Immature natural killer cell (primary cell): Measurements from ENCODE around the gene IRF3. TPM values are rescaled to one million over a fixed set of nuclear protein-coding genes. Genes with fewer than 3 reads are reported as not detected.

ENCODE experiments used
- DNase-seq, 3 donors: peaks; one replicate each; pipeline ENCODE4 v3.0.0; 2022; ENCODE audit warnings: mixed read lengths in 1 of 3
- H3K27ac Mint-ChIP-seq, 6 donors: one replicate each; pipeline ENCODE4 v1.8.0; 2020; ENCODE audit warnings: mixed read lengths in 6 of 6, mild to moderate bottlenecking in 5 of 6, inconsistent platforms in 4 of 6, moderate library complexity in 3 of 6
- H3K27me3 Mint-ChIP-seq, 3 donors: one replicate each; pipeline ENCODE4 v1.8.0; 2020 to 2021; ENCODE audit warnings: low read depth in 3 of 3, mild to moderate bottlenecking in 3 of 3, mixed read lengths in 3 of 3, moderate library complexity in 3 of 3, inconsistent platforms in 1 of 3
- H3K36me3 Mint-ChIP-seq, 3 donors: one replicate each; pipeline ENCODE4 v1.8.0; 2020; ENCODE audit warnings: mixed read lengths in 3 of 3, inconsistent platforms in 2 of 3, mild to moderate bottlenecking in 2 of 3
- H3K4me1 Mint-ChIP-seq, 2 donors: one replicate each; pipeline ENCODE4 v1.8.0; 2020; ENCODE audit warnings: inconsistent platforms in 2 of 2, mild to moderate bottlenecking in 2 of 2, mixed read lengths in 2 of 2, moderate library complexity in 1 of 2
- H3K4me3 Mint-ChIP-seq, 5 donors: one replicate each; pipeline ENCODE4 v1.8.0; 2020; ENCODE audit warnings: mild to moderate bottlenecking in 5 of 5, mixed read lengths in 5 of 5, inconsistent platforms in 3 of 5, moderate library complexity in 3 of 5
- H3K9me3 Mint-ChIP-seq, 6 donors: one replicate each; pipeline ENCODE4 v1.8.0; 2020; ENCODE audit warnings: mild to moderate bottlenecking in 6 of 6, mixed read lengths in 6 of 6, inconsistent platforms in 4 of 6, moderate library complexity in 3 of 6
- polyA plus RNA-seq, 3 donors: library from polyadenylated mRNA; unstranded; fragments of 300-500 nt; fragmentation: Illumina TruSeq; gene quantifications; one replicate each; pipeline ENCODE4 v1.2.3, GENCODE V29; 2021

IRF3 gene
- polyA plus RNA-seq, 3 donors from 2014 or later = 63.8 to 82.0 (median 78.9) TPM

- Mint-ChIP-seq H3K36me3 (peaks cover 4 to 11% (median 6%) of the 10 kb centered on the region in 3 donors), H3K4me1 (peaks cover 18 to 20% of the 10 kb centered on the region in 2 donors), H3K4me3 (peak overlapping the region in 3 of 5 donors; percentile 1 to 74 (median 69)), H3K27ac (peak overlapping the region; percentile 81 to 99 (median 96)), H3K9me3 (no peaks in the 10 kb centered on the region), H3K27me3 (peaks cover 2 to 7% (median 5%) of the 10 kb centered on the region in 3 donors)
- no peak for DNase-seq
Measured at GRCh38 chr19:49656456-49657109, 9.1 kb downstream of the IRF3 start.

DNA sequence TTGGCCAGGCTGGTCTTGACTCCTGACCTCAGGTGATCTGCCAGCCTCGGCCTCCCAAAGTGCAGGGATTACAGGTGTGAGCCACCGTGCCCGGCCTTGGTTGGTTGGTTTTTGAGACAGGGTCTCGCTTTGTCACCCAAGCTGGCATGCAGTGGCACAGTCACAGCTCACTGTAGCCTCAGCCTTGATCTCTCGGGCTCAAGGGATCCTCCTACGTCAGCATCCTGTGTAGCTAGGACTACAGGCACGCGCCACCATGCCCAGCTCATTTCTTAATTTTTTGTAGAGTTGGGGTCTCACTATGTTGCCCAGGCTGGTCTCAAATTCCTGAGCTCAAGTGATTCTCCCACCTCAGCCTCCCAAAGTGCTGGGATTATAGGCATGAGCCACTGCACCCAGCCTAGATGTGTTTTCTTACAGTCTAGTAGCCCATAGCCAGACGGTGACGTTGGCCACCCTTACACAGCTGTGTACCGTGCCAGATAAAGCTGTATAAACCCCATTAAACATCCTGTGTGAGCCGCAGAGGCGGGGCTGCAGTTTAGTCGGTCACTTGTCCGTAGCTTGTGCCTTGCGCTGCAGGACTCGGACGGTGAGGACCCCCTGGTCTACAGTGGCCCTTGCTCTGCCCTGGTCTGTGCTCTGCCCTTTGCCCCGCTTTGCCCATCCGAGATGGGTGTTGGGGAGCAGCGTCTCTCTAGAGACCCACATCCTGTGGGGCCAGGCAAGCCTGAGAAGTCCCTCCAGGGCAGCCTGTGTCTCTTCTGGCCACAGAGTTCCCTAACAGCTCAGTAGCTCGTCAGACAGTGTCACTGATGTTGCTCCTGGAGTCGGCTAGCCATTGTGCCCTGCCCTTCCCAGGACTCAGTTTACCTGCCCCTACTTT is 9.8 kb downstream of the IRF3 start:
- H3K27me3 Mint-ChIP-seq = peaks cover 2 to 7% (median 5%) of the 10 kb centered on the region in 3 donors
- H3K9me3 Mint-ChIP-seq = no peaks in the 10 kb centered on the region
- DNase-seq = peak; percentile 61 to 62 (median 61)
- peaks cover 4 to 11% (median 6%) of the 10 kb centered on the region in 3 donors for H3K36me3 Mint-ChIP-seq
- H3K4me3 Mint-ChIP-seq = peak overlapping the region; percentile 47 to 74 (median 67)
- H3K4me1 Mint-ChIP-seq = peaks cover 18 to 20% of the 10 kb centered on the region in 2 donors
- H3K27ac Mint-ChIP-seq = peak overlapping the region; percentile 81 to 99 (median 96)

DNA sequence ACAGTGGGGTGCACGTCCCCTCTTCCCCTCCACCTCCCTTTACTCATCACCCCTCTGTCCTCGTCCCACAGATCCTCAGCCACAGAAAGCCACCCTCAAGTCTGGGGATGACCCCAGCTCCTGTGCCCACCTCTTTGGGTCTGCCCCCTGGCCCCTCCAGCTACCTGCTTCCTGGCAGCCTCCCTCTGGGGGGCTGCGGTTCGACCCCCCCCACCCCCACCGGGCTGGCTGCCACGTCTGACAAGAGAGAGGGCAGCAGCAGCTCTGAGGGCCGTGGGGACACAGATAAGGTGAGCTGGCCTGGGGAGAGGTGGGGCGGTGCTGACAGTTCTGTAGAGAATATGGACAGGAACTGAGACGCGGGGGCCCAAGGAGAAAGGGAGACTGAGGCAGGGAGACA is 11.1 kb downstream of the IRF3 start:
- DNase-seq = no peak
- Mint-ChIP-seq H3K27me3 (peaks cover 2 to 7% (median 6%) of the 10 kb centered on the region in 3 donors), H3K4me1 (peaks cover 13 to 20% of the 10 kb centered on the region in 2 donors), H3K36me3 (peaks cover 4 to 11% (median 6%) of the 10 kb centered on the region in 3 donors), H3K27ac (peak overlapping the region; percentile 81 to 99 (median 96)), H3K9me3 (no peaks in the 10 kb centered on the region), H3K4me3 (no peak overlapping the region)

DNA sequence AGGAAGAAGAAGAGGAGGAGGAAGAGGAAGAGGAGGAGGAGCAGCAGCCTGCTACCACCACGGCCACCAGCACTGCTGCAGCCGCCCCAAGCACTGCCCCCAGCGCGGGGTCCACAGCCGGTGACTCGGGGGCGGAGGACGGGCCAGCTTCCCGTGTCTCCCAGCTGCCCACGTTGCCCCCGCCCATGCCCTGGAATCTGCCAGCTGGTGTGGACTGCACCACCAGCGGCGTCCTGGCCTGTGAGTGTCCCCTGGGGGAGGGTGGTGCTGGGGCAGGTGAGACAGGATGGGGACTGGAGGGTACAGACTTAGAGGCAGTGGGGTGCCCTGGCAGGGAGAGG is 12.2 kb downstream of the IRF3 start:
- H3K27ac Mint-ChIP-seq = peak overlapping the region in 2 of 6 donors; percentile 74 to 76
- H3K27me3 Mint-ChIP-seq = peaks cover 2 to 7% (median 6%) of the 10 kb centered on the region in 3 donors
- peaks cover 13 to 20% of the 10 kb centered on the region in 2 donors for H3K4me1 Mint-ChIP-seq
- DNase-seq = no peak
- H3K4me3 Mint-ChIP-seq = no peak overlapping the region
- H3K9me3 Mint-ChIP-seq = no peaks in the 10 kb centered on the region
- peaks cover 9 to 11% (median 9%) of the 10 kb centered on the region in 3 donors for H3K36me3 Mint-ChIP-seq

- Mint-ChIP-seq H3K27ac (peak overlapping the region in 1 of 6 donors; percentile 2), H3K36me3 (peaks cover 9 to 10% (median 9%) of the 10 kb centered on the region in 3 donors), H3K27me3 (peaks cover 2 to 7% (median 6%) of the 10 kb centered on the region in 3 donors), H3K4me3 (no peak overlapping the region), H3K4me1 (peaks cover 13 to 20% of the 10 kb centered on the region in 2 donors), H3K9me3 (no peaks in the 10 kb centered on the region)
- DNase-seq = no peak
Measured at GRCh38 chr19:49652551-49653465, 12.8 kb downstream of the IRF3 start.

DNA sequence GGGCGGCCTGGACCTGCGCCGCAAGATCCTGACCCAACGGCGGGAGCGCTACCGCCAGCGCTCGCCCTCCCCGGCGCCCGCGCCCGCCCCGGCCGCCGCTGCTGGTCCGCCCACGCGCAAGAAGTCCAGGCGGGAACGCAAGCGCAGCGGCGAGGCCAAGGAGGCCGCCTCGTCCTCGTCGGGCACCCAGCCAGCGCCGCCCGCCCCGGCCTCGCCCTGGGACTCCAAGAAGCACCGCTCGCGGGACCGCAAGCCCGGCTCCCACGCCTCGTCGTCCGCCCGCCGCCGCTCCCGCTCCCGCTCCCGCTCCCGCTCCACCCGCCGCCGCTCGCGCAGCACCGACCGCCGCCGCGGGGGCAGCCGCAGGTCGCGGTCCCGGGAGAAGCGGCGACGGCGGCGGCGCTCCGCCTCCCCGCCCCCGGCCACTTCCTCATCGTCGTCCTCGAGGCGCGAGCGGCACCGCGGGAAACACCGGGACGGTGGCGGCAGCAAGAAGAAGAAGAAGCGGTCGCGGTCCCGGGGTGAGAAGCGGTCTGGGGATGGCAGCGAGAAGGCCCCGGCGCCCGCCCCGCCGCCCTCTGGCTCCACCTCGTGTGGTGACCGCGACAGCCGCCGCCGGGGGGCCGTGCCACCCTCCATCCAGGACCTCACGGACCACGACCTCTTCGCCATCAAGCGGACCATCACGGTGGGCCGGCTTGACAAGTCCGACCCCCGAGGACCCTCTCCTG is 13.7 kb downstream of the IRF3 start:
- H3K9me3 Mint-ChIP-seq = no peaks in the 10 kb centered on the region
- no peak overlapping the region for H3K27ac Mint-ChIP-seq

DNA sequence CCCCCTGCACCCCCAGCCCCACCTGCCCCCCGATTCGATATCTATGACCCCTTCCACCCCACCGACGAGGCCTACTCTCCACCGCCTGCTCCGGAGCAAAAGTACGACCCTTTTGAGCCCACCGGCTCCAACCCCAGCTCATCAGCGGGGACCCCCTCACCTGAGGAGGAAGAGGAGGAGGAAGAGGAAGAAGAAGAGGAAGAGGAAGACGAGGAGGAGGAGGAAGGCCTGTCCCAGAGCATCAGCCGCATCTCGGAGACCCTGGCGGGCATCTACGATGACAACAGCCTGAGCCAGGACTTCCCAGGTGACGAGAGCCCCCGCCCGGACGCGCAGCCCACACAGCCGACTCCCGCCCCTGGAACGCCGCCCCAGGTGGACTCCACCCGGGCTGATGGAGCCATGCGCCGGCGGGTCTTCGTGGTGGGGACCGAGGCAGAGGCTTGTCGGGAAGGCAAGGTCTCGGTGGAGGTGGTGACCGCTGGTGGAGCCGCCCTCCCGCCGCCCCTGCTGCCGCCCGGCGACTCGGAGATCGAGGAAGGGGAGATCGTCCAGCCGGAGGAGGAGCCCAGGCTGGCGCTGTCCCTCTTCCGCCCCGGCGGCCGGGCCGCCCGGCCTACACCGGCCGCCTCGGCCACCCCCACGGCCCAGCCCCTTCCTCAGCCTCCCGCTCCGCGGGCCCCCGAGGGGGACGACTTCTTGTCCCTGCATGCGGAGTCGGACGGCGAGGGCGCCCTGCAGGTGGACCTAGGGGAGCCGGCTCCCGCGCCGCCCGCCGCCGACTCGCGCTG is 14.4 kb downstream of the IRF3 start:
- peaks cover 13 to 14% of the 10 kb centered on the region in 2 donors for H3K4me1 Mint-ChIP-seq
- H3K9me3 Mint-ChIP-seq = no peaks in the 10 kb centered on the region
- peaks cover 7 to 9% (median 9%) of the 10 kb centered on the region in 3 donors for H3K36me3 Mint-ChIP-seq
- no peak overlapping the region for H3K27ac Mint-ChIP-seq
- H3K27me3 Mint-ChIP-seq = peaks cover 2 to 4% (median 3%) of the 10 kb centered on the region in 3 donors
- DNase-seq = no peak
- H3K4me3 Mint-ChIP-seq = no peak overlapping the region

More for the DNA sequence above, 13.7 kb downstream of the IRF3 start:
- Mint-ChIP-seq H3K27me3 (peaks cover 2 to 6% (median 4%) of the 10 kb centered on the region in 3 donors), H3K36me3 (peaks cover 7 to 9% (median 9%) of the 10 kb centered on the region in 3 donors), H3K4me1 (peaks cover 17 to 20% of the 10 kb centered on the region in 2 donors), H3K4me3 (no peak overlapping the region)
- DNase-seq = no peak

GRCh38 chr19:49646586-49646985 is 19.1 kb downstream of the IRF3 start:
- H3K9me3 Mint-ChIP-seq = no peaks in the 10 kb centered on the region
- H3K27ac Mint-ChIP-seq = peak overlapping the region in 1 of 6 donors; percentile 3

DNA sequence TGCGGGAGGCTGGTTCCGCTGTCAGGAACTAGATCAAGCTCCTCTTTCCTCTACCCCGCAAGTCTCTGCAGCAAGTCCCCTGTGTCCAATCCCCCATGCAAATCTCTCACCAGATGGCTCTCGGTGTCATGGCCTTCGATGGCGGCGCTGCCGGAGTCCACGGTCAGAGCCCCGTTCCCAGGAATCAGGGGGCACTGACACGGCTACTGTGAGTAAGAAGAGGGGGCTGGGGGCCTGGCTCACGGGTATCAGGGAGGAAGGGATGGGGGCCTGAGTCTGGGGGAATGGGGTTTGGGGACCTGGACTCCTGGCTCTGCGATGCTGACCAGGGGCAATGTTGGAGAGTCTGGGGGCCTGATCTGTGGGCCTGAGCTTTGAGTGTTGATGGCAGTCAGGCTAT is 19.7 kb downstream of the IRF3 start:
- H3K36me3 Mint-ChIP-seq = peaks cover 0 to 5% (median 3%) of the 10 kb centered on the region in 3 donors
- no peaks in the 10 kb centered on the region for H3K9me3 Mint-ChIP-seq
- H3K4me1 Mint-ChIP-seq = peaks cover 32 to 42% of the 10 kb centered on the region in 2 donors
- H3K27me3 Mint-ChIP-seq = peaks cover 5 to 8% (median 7%) of the 10 kb centered on the region in 3 donors
- no peak for DNase-seq
- no peak overlapping the region for H3K4me3 Mint-ChIP-seq
- peak overlapping the region in 1 of 6 donors; percentile 7 for H3K27ac Mint-ChIP-seq

More at GRCh38 chr19:49646586-49646985, 19.1 kb downstream of the IRF3 start:
- Mint-ChIP-seq H3K4me3 (no peak overlapping the region), H3K4me1 (peaks cover 26 to 37% of the 10 kb centered on the region in 2 donors), H3K36me3 (peaks cover 0 to 5% (median 3%) of the 10 kb centered on the region in 3 donors), H3K27me3 (peaks cover 4 to 7% (median 6%) of the 10 kb centered on the region in 3 donors)
- no peak for DNase-seq

- no peak for DNase-seq
- peaks cover 5 to 8% (median 6%) of the 10 kb centered on the region in 3 donors for H3K27me3 Mint-ChIP-seq
- no peaks in the 10 kb centered on the region for H3K9me3 Mint-ChIP-seq
- H3K27ac Mint-ChIP-seq = peak overlapping the region in 1 of 6 donors; percentile 50
- H3K36me3 Mint-ChIP-seq = peaks cover 0 to 5% (median 3%) of the 10 kb centered on the region in 3 donors
- H3K4me1 Mint-ChIP-seq = peaks cover 36 to 46% of the 10 kb centered on the region in 2 donors
- H3K4me3 Mint-ChIP-seq = no peak overlapping the region
Measured at GRCh38 chr19:49645592-49645991, 20.1 kb downstream of the IRF3 start.

DNA sequence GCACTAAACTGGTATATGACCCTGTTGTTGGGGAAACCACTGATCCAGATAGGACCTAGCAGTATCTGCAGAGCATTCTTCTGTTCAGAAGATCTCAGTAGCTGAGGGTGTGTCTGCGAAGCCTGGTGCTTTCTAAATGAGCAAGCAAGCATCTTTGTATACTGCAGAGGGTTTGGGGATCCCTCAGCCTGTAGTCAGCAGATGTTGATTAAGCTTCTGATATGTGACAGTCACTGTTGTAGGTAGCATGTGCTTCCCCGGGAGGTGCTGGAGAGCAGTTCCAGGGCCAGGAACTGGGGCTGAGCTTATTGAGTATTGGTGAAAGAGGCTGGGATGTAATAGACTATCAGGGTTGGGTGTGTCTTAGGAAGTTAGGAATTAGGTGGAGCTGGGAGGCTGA is 22.2 kb downstream of the IRF3 start:
- H3K4me1 Mint-ChIP-seq = peaks cover 50 to 62% of the 10 kb centered on the region in 2 donors
- H3K4me3 Mint-ChIP-seq = peak overlapping the region; percentile 92 to 97 (median 95)
- peak overlapping the region; percentile 61 to 99 (median 94) for H3K27ac Mint-ChIP-seq
- no peak for DNase-seq
- H3K36me3 Mint-ChIP-seq = no peaks in the 10 kb centered on the region
- H3K27me3 Mint-ChIP-seq = peaks cover 5 to 8% (median 7%) of the 10 kb centered on the region in 3 donors
- H3K9me3 Mint-ChIP-seq = no peaks in the 10 kb centered on the region
